Neural progenitor cell (in vitro differentiated cells): Measurements from ENCODE around the gene SRSF4. TPM values are rescaled to one million over a fixed set of nuclear protein-coding genes. Genes with fewer than 3 reads are reported as not detected.

Experiments used
- DNase-seq: peaks from one replicate; pipeline ENCODE4 v3.0.0-alpha.2; 2016; ENCODE audit warnings: low spot score
- H2AFZ ChIP-seq: fragments of 200-600 bp; sonication (generic); replicated peaks from 2 replicates; pipeline ENCODE4 v1.6.1; 2016; ENCODE audit warnings: antibody characterized with exemption
- H3F3A ChIP-seq: fragments of 200-600 bp; sonication (generic); 2 replicates; pipeline ENCODE4 v1.6.1; 2016; ENCODE audit warnings: antibody characterized with exemption, low read depth
- H3K27ac ChIP-seq: fragments of 200-600 bp; sonication (generic); 2 replicates; pipeline ENCODE4 v1.5.1; 2016; ENCODE audit warnings: mild to moderate bottlenecking
- H3K27me3 ChIP-seq: fragments of 200-600 bp; sonication (generic); 2 replicates; pipeline ENCODE4 v1.6.1; 2016; ENCODE audit warnings: mild to moderate bottlenecking, moderate library complexity
- H3K36me3 ChIP-seq: fragments of 200-600 bp; sonication (generic); 2 replicates; pipeline ENCODE4 v1.5.1; 2016
- H3K4me1 ChIP-seq: fragments of 200-600 bp; sonication (generic); 2 replicates; pipeline ENCODE4 v1.6.1; 2016; ENCODE audit warnings: mixed run types
- H3K4me2 ChIP-seq: fragments of 200-600 bp; sonication (generic); 2 replicates; pipeline ENCODE4 v1.6.1; 2016
- H3K4me3 ChIP-seq: fragments of 200-600 bp; sonication (generic); 2 replicates; pipeline ENCODE4 v1.5.1; 2016
- H3K79me2 ChIP-seq: fragments of 200-600 bp; sonication (generic); 2 replicates; pipeline ENCODE4 v1.6.1; 2016; ENCODE audit warnings: low read depth
- H3K9ac ChIP-seq: fragments of 200-600 bp; sonication (generic); 2 replicates; pipeline ENCODE4 v1.6.1; 2016
- H3K9me3 ChIP-seq: fragments of 200-600 bp; sonication (generic); 2 replicates; pipeline ENCODE4 v1.5.1; 2016; ENCODE audit warnings: low read depth
- H4K20me1 ChIP-seq: fragments of 200-600 bp; sonication (generic); 2 replicates; pipeline ENCODE4 v1.6.1; 2016; ENCODE audit warnings: low read depth
- H3K27ac Mint-ChIP-seq: 3 replicates; pipeline ENCODE4 v1.8.0; 2021; ENCODE audit warnings: mixed read lengths
- H3K27me3 Mint-ChIP-seq: 2 replicates; pipeline ENCODE4 v1.8.0; 2022; ENCODE audit warnings: low read depth, mild to moderate bottlenecking, inconsistent platforms, moderate library complexity, mixed read lengths; ENCODE audit not compliant: insufficient read depth
- H3K36me3 Mint-ChIP-seq: 3 replicates; pipeline ENCODE4 v1.8.0; 2021; ENCODE audit warnings: mixed read lengths
- H3K4me1 Mint-ChIP-seq: 3 replicates; pipeline ENCODE4 v1.8.0; 2021; ENCODE audit warnings: mixed read lengths
- H3K4me3 Mint-ChIP-seq: 3 replicates; pipeline ENCODE4 v1.8.0; 2021; ENCODE audit warnings: mild to moderate bottlenecking, moderate library complexity, mixed read lengths
- H3K9me3 Mint-ChIP-seq: 3 replicates; pipeline ENCODE4 v1.8.0; 2020; ENCODE audit warnings: mixed read lengths
- EZH2 ChIP-seq: fragments of 200-600 bp; sonication (generic); IDR thresholded peaks from 2 replicates; pipeline ENCODE4 v1.6.1; 2017; ENCODE audit warnings: antibody characterized with exemption, mild to moderate bottlenecking, moderate library complexity
- EZH2phosphoT487 ChIP-seq: fragments of 200-600 bp; sonication (generic); IDR thresholded peaks from 2 replicates; pipeline ENCODE4 v1.6.1; 2017; ENCODE audit warnings: antibody characterized with exemption
- total RNA-seq: library from RNA; depleted of rRNA; stranded (reverse); fragments of >200 nt; gene quantifications from 2 replicates; pipeline ENCODE4 v1.2.3, GENCODE V29; 2015; ENCODE audit warnings: low replicate concordance
- TF ChIP-seq, protein P1 (sequence below): fragments of 200-600 bp; sonication (generic); IDR thresholded peaks from 2 replicates; pipeline ENCODE4 v1.5.1; 2017; ENCODE audit warnings: antibody characterized with exemption, mild to moderate bottlenecking

The SRSF4 gene
- total RNA-seq, 1 donor from 2014 or later: 73.2 TPM

DNA sequence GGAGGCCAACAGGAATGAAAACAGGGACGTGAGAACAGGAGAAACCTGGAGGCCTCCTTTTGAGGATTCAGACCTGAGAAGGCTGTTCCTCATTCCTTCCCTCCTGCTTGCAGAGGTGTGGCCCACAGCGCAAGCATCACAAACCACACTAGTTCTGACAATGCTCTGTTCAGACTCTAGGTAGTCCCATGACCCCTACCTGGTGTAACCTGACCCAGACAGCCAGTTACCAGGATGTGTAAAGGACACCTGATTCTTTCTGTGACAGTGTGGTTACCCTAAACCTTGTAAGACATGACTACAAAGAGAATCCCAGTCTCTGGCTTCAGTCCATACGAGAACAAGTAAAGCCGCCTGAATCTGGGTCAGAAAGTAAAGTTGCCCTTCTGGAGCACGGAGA lies 45.8 kb upstream of the SRSF4 start:
- Histone ChIP-seq H3K79me2 (peaks cover 18% of the 10 kb centered on the region), H3K9me3 (no peaks in the 10 kb centered on the region), H3K4me1 (peaks cover 8% of the 10 kb centered on the region), H3K36me3 (no peaks in the 10 kb centered on the region), H3K4me2 (no peak overlapping the region), H3F3A (peaks cover 8% of the 10 kb centered on the region), H3K27me3 (peaks cover 13% of the 10 kb centered on the region), H3K9ac (no peak overlapping the region), H3K27ac (no peak overlapping the region), H2AFZ (no peak overlapping the region), H4K20me1 (peaks cover 6% of the 10 kb centered on the region), H3K4me3 (no peak overlapping the region)
- Mint-ChIP-seq H3K4me1 (peaks cover 24% of the 10 kb centered on the region), H3K4me3 (no peak overlapping the region), H3K36me3 (no peaks in the 10 kb centered on the region), H3K27ac (no peak overlapping the region), H3K27me3 (peaks cover 4% of the 10 kb centered on the region), H3K9me3 (no peaks in the 10 kb centered on the region)
- no peak for DNase-seq
- no peak for TF ChIP-seq EZH2phosphoT487

DNA sequence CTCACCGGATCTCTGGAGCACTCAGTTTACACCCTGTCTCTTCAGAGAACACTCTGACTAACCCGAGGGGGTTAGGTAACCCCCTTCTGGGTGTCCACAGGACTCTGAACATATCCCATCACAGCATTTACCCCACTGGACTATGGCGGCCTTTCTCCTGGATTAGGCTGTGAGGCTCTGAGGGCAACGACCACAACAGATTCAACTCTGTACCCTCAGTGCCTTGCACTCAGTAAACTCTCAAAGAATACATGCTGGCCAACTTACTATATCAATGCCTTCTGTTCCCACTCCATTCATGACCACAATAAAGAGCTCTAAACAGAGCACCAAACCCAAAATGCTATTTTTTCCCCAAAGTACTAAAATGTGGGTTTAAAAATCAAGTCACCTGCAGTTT lies 43.7 kb upstream of the SRSF4 start:
- H3K36me3 ChIP-seq: no peaks in the 10 kb centered on the region
- TF ChIP-seq EZH2phosphoT487 (no peak), EZH2 (no peak)
- TF ChIP-seq, protein P1, sequence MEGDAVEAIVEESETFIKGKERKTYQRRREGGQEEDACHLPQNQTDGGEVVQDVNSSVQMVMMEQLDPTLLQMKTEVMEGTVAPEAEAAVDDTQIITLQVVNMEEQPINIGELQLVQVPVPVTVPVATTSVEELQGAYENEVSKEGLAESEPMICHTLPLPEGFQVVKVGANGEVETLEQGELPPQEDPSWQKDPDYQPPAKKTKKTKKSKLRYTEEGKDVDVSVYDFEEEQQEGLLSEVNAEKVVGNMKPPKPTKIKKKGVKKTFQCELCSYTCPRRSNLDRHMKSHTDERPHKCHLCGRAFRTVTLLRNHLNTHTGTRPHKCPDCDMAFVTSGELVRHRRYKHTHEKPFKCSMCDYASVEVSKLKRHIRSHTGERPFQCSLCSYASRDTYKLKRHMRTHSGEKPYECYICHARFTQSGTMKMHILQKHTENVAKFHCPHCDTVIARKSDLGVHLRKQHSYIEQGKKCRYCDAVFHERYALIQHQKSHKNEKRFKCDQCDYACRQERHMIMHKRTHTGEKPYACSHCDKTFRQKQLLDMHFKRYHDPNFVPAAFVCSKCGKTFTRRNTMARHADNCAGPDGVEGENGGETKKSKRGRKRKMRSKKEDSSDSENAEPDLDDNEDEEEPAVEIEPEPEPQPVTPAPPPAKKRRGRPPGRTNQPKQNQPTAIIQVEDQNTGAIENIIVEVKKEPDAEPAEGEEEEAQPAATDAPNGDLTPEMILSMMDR: no peak
- Mint-ChIP-seq H3K27ac (no peak overlapping the region), H3K36me3 (peaks cover 2% of the 10 kb centered on the region), H3K4me1 (peaks cover 21% of the 10 kb centered on the region), H3K4me3 (no peak overlapping the region), H3K27me3 (peaks cover 4% of the 10 kb centered on the region), H3K9me3 (no peaks in the 10 kb centered on the region)
- H3K9ac ChIP-seq: no peak overlapping the region
- no peak for DNase-seq
- H3K79me2 ChIP-seq: peaks cover 16% of the 10 kb centered on the region
- H4K20me1 ChIP-seq: peaks cover 6% of the 10 kb centered on the region
- H3K9me3 ChIP-seq: no peaks in the 10 kb centered on the region
- H3K27me3 ChIP-seq: no peaks in the 10 kb centered on the region
- peaks cover 3% of the 10 kb centered on the region for H3F3A ChIP-seq
- no peak overlapping the region for H3K4me2 ChIP-seq
- H3K27ac ChIP-seq: no peak overlapping the region
- peaks cover 8% of the 10 kb centered on the region for H3K4me1 ChIP-seq
- H2AFZ ChIP-seq: no peak overlapping the region
- no peak overlapping the region for H3K4me3 ChIP-seq

DNA sequence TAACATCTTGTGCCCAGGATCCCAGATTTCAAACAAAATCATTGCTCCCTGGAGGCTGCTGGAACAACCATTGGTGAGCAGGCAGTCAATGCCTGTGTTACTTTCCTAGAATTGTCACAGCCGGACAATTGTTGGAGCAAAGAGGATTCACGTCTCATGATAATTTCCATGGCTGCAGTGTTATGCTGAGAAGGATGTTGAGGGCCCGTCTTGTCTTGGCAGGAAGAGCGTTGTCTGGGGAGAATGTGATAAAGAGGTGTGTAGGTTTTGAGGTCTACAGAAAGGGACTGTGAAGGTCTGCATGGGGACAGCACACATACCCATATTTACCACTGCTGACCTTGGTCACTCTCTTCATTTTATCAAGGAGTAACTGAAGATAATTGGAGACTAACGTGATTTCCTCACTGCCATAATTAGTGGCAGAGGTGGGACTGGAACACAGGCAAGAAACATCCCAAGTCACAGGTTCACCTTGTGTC lies 42.7 kb upstream of the SRSF4 start:
- H3K4me1 ChIP-seq: no peaks in the 10 kb centered on the region
- H2AFZ ChIP-seq: no peak overlapping the region
- no peaks in the 10 kb centered on the region for H3K36me3 ChIP-seq
- no peaks in the 10 kb centered on the region for H3F3A ChIP-seq
- H3K36me3 Mint-ChIP-seq: peaks cover 3% of the 10 kb centered on the region
- no peak overlapping the region for H3K4me3 ChIP-seq
- no peaks in the 10 kb centered on the region for H3K9me3 Mint-ChIP-seq
- no peak overlapping the region for H3K27ac ChIP-seq
- TF ChIP-seq, protein P1: no peak
- TF ChIP-seq EZH2 (no peak), EZH2phosphoT487 (no peak)
- H3K4me2 ChIP-seq: no peak overlapping the region
- no peaks in the 10 kb centered on the region for H3K27me3 ChIP-seq
- H3K9me3 ChIP-seq: no peaks in the 10 kb centered on the region
- H3K27me3 Mint-ChIP-seq: peaks cover 7% of the 10 kb centered on the region
- peak overlapping the region; percentile 4 for H3K27ac Mint-ChIP-seq
- DNase-seq: no peak
- H3K9ac ChIP-seq: no peak overlapping the region
- H3K4me3 Mint-ChIP-seq: no peak overlapping the region
- H4K20me1 ChIP-seq: peaks cover 6% of the 10 kb centered on the region
- H3K79me2 ChIP-seq: peaks cover 6% of the 10 kb centered on the region
- peaks cover 13% of the 10 kb centered on the region for H3K4me1 Mint-ChIP-seq

DNA sequence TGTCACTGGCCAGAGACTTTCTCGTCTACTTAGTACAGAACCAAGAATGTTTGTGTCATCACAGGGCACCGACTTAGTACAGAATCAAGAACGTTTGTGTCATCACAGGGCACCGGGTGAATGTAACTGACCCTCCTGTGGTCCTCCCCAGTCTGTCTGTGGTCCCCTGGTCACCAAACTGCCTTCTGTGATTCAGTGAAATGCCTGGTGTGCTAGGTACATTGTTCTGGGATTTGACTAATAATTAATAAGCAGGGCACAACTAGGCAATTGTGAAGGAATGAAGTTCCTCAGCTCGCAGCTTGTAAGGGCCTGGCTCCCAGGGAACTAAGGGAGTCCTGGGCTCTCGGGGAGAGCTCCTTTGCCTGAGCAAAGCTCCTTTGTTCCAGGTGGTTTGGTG lies 41.8 kb upstream of the SRSF4 start:
- Histone ChIP-seq H3K4me3 (no peak overlapping the region), H3K27ac (no peak overlapping the region), H3F3A (no peaks in the 10 kb centered on the region), H3K4me2 (no peak overlapping the region), H3K79me2 (no peaks in the 10 kb centered on the region), H4K20me1 (peaks cover 6% of the 10 kb centered on the region), H2AFZ (no peak overlapping the region), H3K9me3 (no peaks in the 10 kb centered on the region), H3K27me3 (no peaks in the 10 kb centered on the region), H3K9ac (no peak overlapping the region), H3K4me1 (no peaks in the 10 kb centered on the region), H3K36me3 (no peaks in the 10 kb centered on the region)
- TF ChIP-seq EZH2 (no peak), EZH2phosphoT487 (no peak)
- TF ChIP-seq, protein P1: no peak
- Mint-ChIP-seq H3K4me1 (peaks cover 13% of the 10 kb centered on the region), H3K27ac (no peak overlapping the region), H3K27me3 (peaks cover 5% of the 10 kb centered on the region), H3K9me3 (no peaks in the 10 kb centered on the region), H3K36me3 (peaks cover 3% of the 10 kb centered on the region), H3K4me3 (no peak overlapping the region)
- DNase-seq: no peak
